Measurements from ENCODE around the gene MBOAT1.

Gene MBOAT1

GRCh38 chr6:20105838-20106237 is 106.4 kb downstream of the MBOAT1 start:
- TF ChIP-seq, protein P1, sequence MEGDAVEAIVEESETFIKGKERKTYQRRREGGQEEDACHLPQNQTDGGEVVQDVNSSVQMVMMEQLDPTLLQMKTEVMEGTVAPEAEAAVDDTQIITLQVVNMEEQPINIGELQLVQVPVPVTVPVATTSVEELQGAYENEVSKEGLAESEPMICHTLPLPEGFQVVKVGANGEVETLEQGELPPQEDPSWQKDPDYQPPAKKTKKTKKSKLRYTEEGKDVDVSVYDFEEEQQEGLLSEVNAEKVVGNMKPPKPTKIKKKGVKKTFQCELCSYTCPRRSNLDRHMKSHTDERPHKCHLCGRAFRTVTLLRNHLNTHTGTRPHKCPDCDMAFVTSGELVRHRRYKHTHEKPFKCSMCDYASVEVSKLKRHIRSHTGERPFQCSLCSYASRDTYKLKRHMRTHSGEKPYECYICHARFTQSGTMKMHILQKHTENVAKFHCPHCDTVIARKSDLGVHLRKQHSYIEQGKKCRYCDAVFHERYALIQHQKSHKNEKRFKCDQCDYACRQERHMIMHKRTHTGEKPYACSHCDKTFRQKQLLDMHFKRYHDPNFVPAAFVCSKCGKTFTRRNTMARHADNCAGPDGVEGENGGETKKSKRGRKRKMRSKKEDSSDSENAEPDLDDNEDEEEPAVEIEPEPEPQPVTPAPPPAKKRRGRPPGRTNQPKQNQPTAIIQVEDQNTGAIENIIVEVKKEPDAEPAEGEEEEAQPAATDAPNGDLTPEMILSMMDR (conservative IDR thresholded peaks at IDR 0.05; ENCODE audit: low read depth, low read length) = no peak
- DNase-seq (ENCODE audit: low read depth) = no peak
- no peak overlapping the region for H3K4me3 ChIP-seq (ENCODE audit: low read depth, low read length)

GRCh38 chr6:20104696-20105095 is 107.6 kb downstream of the MBOAT1 start:
- TF ChIP-seq, protein P1 (conservative IDR thresholded peaks at IDR 0.05; ENCODE audit: low read depth, low read length) = no peak
- no peak overlapping the region for H3K4me3 ChIP-seq (ENCODE audit: low read depth, low read length)
- no peak for DNase-seq (ENCODE audit: low read depth)

GRCh38 chr6:20102397-20103073 is 109.7 kb downstream of the MBOAT1 start:
- TF ChIP-seq, protein P1 (conservative IDR thresholded peaks at IDR 0.05; ENCODE audit: low read depth, low read length) = no peak
- H3K4me3 ChIP-seq (ENCODE audit: low read depth, low read length) = no peak overlapping the region
- no peak for DNase-seq (ENCODE audit: low read depth)

GRCh38 chr6:20099156-20099555 is 113.1 kb downstream of the MBOAT1 start:
- H3K4me3 ChIP-seq (ENCODE audit: low read depth, low read length) = no peak overlapping the region
- no peak for DNase-seq (ENCODE audit: low read depth)
- TF ChIP-seq, protein P1 (conservative IDR thresholded peaks at IDR 0.05; ENCODE audit: low read depth, low read length) = no peak

GRCh38 chr6:20098267-20098876 is 113.9 kb downstream of the MBOAT1 start:
- no peak overlapping the region for H3K4me3 ChIP-seq (ENCODE audit: low read depth, low read length)
- TF ChIP-seq, protein P1 (conservative IDR thresholded peaks at IDR 0.05; ENCODE audit: low read depth, low read length) = no peak
- peak; percentile 11 for DNase-seq (ENCODE audit: low read depth)

DNA sequence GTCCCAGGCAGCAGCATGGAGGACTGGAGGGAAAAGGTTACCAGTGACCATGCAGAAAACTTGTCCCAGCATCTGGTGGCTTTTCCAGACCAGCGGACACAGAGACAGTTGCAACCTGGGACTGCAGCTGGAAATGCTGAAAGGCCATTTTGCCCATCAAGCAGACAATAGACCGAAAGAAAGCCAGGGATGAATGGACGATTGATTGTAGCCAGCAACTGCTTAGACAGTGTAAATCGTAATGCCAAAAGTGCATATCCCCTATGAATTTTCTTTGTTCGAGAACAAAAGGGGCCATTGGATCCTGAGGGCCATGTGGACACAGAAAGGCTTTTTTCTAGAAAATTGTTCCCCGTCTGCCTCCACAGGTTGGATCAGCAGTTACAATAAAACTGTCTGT is 115.7 kb downstream of the MBOAT1 start:
- DNase-seq (ENCODE audit: low read depth) = no peak
- H3K4me3 ChIP-seq (ENCODE audit: low read depth, low read length) = no peak overlapping the region
- TF ChIP-seq, protein P1 (conservative IDR thresholded peaks at IDR 0.05; ENCODE audit: low read depth, low read length) = no peak

DNA sequence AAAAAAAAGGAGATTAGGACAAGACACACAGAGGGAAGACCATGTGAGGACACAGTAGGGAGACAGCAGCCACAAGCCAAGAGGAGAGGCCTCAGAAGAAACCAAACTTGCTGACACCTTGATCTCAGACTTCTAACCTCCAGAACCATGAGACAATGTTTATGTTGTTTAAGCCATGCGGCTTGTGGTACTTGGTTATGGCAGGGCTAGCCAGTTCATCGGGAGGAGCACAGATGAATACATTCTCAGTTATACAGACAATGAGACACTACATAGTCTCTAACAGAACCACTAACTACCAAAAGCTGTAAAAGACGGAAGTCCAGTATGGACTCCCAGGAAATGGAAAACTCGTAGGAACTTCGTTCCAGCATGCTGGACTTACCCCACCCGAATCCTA is 116.8 kb downstream of the MBOAT1 start:
- TF ChIP-seq, protein P1 (conservative IDR thresholded peaks at IDR 0.05; ENCODE audit: low read depth, low read length) = no peak
- no peak overlapping the region for H3K4me3 ChIP-seq (ENCODE audit: low read depth, low read length)
- DNase-seq (ENCODE audit: low read depth) = no peak
